GM12878 (cell line): ENCODE results near the gene PCDH1. TPM values are rescaled to one million over a fixed set of nuclear protein-coding genes. Genes with fewer than 3 reads are reported as not detected.
A peak's percentile ranks its signal among the peaks of the same experiment; 100 is the strongest.
"Not testable (repeated sequence)": the region's sequence is repeated elsewhere in the genome, so short reads cannot be mapped to it uniquely, and the experiment has no call there.

Source experiments
- ATAC-seq: fragments of 200-7000 bp; cut with Tn5 transposase; 3 replicates; pipeline ENCODE4 v1.9.1; 2020; ENCODE audit warnings: mild to moderate bottlenecking, moderate library complexity
- BruUV-seq: library from RNA; stranded (reverse); fragments of 400-500 nt; replicated peaks from 2 replicates; lab custom pipeline; 2021; lab: Mats Ljungman, UMichigan
- CTCF ChIA-PET: fragments of 300-600 bp; sonication (Branson Sonifier 250); formaldehyde crosslinking; extraction: SDS; loops from one replicate; lab custom pipeline; 2021; ENCODE audit warnings: inconsistent platforms; lab: Yijun Ruan, JAX
- POLR2A ChIA-PET: fragments of 350-600 bp; formaldehyde crosslinking; extraction: SDS; loops from one replicate; lab custom pipeline; 2021; ENCODE audit warnings: inconsistent platforms; lab: Charles Lee
- RAD21 ChIA-PET: fragments of 300-600 bp; sonication (Branson Sonifier 250); formaldehyde crosslinking; loops from one replicate; lab custom pipeline; 2023; ENCODE audit warnings: antibody characterized with exemption; ENCODE audit not compliant: unreplicated experiment; lab: Charles Lee
- SMC1A ChIA-PET: fragments of 300-600 bp; sonication (Branson Sonifier 250); formaldehyde crosslinking; loops from one replicate; lab custom pipeline; 2023; ENCODE audit not compliant: unreplicated experiment, uncharacterized antibody; lab: Charles Lee
- DNase-seq: peaks from one replicate; pipeline ENCODE4 v3.0.0-alpha.2; 2011; ENCODE audit warnings: low read depth, low spot score
- FAIRE-seq: peaks from 3 replicates; lab custom pipeline; 2011; peaks lifted over from hg19 to GRCh38; lab: Jason Lieb, UNC
- H2AFZ ChIP-seq: 2 replicates; pipeline ENCODE4 v1.6.0; 2011; ENCODE audit warnings: low read depth, low read length, control low read depth; ENCODE audit not compliant: control insufficient read depth
- H3K27ac ChIP-seq: 2 replicates; pipeline ENCODE4 v1.5.1; 2011; ENCODE audit warnings: control low read depth; ENCODE audit not compliant: control insufficient read depth, insufficient read depth
- H3K27me3 ChIP-seq, 2 experiments: replicated peaks in 1 of 2; 2 replicates each; pipeline versions ENCODE4 v1.6.0 to v1.6.1; 2011; ENCODE audit warnings: low read length in 1 of 2; ENCODE audit not compliant: control insufficient read depth in 2 of 2, insufficient read depth in 2 of 2
- H3K36me3 ChIP-seq, 2 experiments: 2 replicates each; pipeline ENCODE4 v1.5.1; 2011; ENCODE audit warnings: low read length in 1 of 2; ENCODE audit not compliant: control insufficient read depth in 2 of 2, insufficient read depth in 2 of 2
- H3K4me1 ChIP-seq: 2 replicates; pipeline ENCODE4 v1.6.1; 2011; ENCODE audit warnings: mild to moderate bottlenecking, low read length, moderate library complexity, mixed read lengths; ENCODE audit not compliant: control insufficient read depth, insufficient read depth
- H3K4me2 ChIP-seq: 2 replicates; pipeline ENCODE4 v1.6.0; 2011; ENCODE audit warnings: control low read depth; ENCODE audit not compliant: control insufficient read depth, insufficient read depth
- H3K4me3 ChIP-seq: fragments of 200-600 bp; sonication (generic); 2 replicates; pipeline ENCODE4 v1.5.1; 2016
- H3K79me2 ChIP-seq: 2 replicates; pipeline ENCODE4 v1.6.0; 2011; ENCODE audit warnings: low read length; ENCODE audit not compliant: control insufficient read depth, insufficient read depth
- H3K9ac ChIP-seq: 2 replicates; pipeline ENCODE4 v1.8.0; 2011; ENCODE audit warnings: low read length, control low read depth, mixed read lengths; ENCODE audit not compliant: control insufficient read depth, insufficient read depth
- H3K9me3 ChIP-seq: replicated peaks from 3 replicates; pipeline ENCODE4 v1.5.1; 2011; ENCODE audit warnings: mild to moderate bottlenecking, low read length; ENCODE audit not compliant: control insufficient read depth, insufficient read depth
- H4K20me1 ChIP-seq: 2 replicates; pipeline ENCODE4 v1.6.0; 2011; ENCODE audit not compliant: control insufficient read depth, insufficient read depth
- BCL3 ChIP-seq: IDR thresholded peaks from 2 replicates; pipeline ENCODE4 v1.6.1; 2011; ENCODE audit warnings: borderline replicate concordance, low read depth, mild to moderate bottlenecking, moderate library complexity, low read length; ENCODE audit not compliant: insufficient read depth, poor library complexity, severe bottlenecking
- BRCA1 ChIP-seq: IDR thresholded peaks from 2 replicates; pipeline ENCODE4 v1.6.1; 2011; ENCODE audit warnings: low read depth, low read length, improper control_type of control experiment
- ELK1 ChIP-seq: IDR thresholded peaks from 2 replicates; pipeline ENCODE4 v1.6.1; 2012; ENCODE audit warnings: low read depth, low read length, improper control_type of control experiment
- MLLT1 ChIP-seq: fragments of 450-650 bp; IDR thresholded peaks from 2 replicates; pipeline ENCODE4 v1.6.1; 2016; ENCODE audit warnings: mild to moderate bottlenecking
- MTA2 ChIP-seq: fragments of 450-650 bp; IDR thresholded peaks from 2 replicates; pipeline ENCODE4 v1.6.1; 2016; ENCODE audit warnings: low read depth, mild to moderate bottlenecking, moderate library complexity
- MYC ChIP-seq: IDR thresholded peaks from 2 replicates; pipeline ENCODE4 v1.6.1; 2011; ENCODE audit warnings: mild to moderate bottlenecking, low read length, moderate library complexity, inconsistent platforms; ENCODE audit not compliant: insufficient read depth, insufficient replicate concordance, insufficient read length, severe bottlenecking
- ZBTB33 ChIP-seq: fragments of 450-650 bp; IDR thresholded peaks from 2 replicates; pipeline ENCODE4 v1.6.1; 2017; ENCODE audit warnings: mild to moderate bottlenecking
- ZSCAN29 ChIP-seq: fragments of 450-650 bp; IDR thresholded peaks from 2 replicates; pipeline ENCODE4 v1.6.1; 2017; ENCODE audit warnings: mild to moderate bottlenecking, moderate library complexity
- WGBS: methylation state at CpG from one replicate; pipeline ENCODE4 v1.1.6; 2016; ENCODE audit warnings: low lambda C conversion rate; ENCODE audit not compliant: insufficient replicate concordance, insufficient coverage; ENCODE audit errors: missing lambda C conversion rate; 5-methylcytosine and 5-hydroxymethylcytosine counted together
- in situ Hi-C: fragments of 300-500 bp; cut with MboI; formaldehyde crosslinking; loops from 9 replicates; pipeline ENCODE4 v1.14.3; 2018; ENCODE audit warnings: mixed read lengths
- intact Hi-C: fragments of 100-400 bp; cut with micrococcal nuclease; formaldehyde crosslinking; loops from one replicate; pipeline ENCODE4 v1.14.2; 2022; ENCODE audit not compliant: unreplicated experiment
- polyA plus RNA-seq, 11 experiments: library from polyadenylated mRNA; depleted of rRNA in 4 of 11; unstranded in 6 of 11; stranded (reverse) in 5 of 11; fragments of >200 nt; fragmentation: Nextera tagmentation in 4 of 11; fragmentation: Illumina TruSeq in 1 of 11; extraction: Ambion mirVana in 4 of 11; extraction: Trizol in 1 of 11; gene quantifications; 1 replicate in 1 of 11; 2 replicates in 10 of 11; pipeline versions ENCODE4 v1.2.1 to v1.2.3, GENCODE V29; 2011 to 2016; ENCODE audit warnings: inconsistent platforms in 2 of 11, missing spikeins in 2 of 11, low read depth in 1 of 11
- total RNA-seq, 4 experiments: library from RNA; depleted of rRNA in 3 of 4; stranded (reverse); fragments of >200 nt in 3 of 4; fragmentation: Illumina TruSeq in 1 of 4; extraction: Trizol in 1 of 4; gene quantifications; 2 replicates each; pipeline versions ENCODE4 v1.2.1 to v1.2.3, GENCODE V29; 2013 to 2021

PCDH1 gene
- total and polyA plus RNA-seq, 10 of the 15 experiments (the other 5 are each of a cell fraction or from before 2014, with no cell fraction given), result 0.07 to 0.36 (median 0.16) TPM; not detected in 7

GRCh38 chr5:141922827-141923447, 44.7 kb upstream of the PCDH1 start:
- DNase-seq, H4K20me1 ChIP-seq, in situ Hi-C loops, H3K27me3 ChIP-seq, H3K36me3 ChIP-seq, H3K9me3 ChIP-seq, FAIRE-seq, H3K4me1 ChIP-seq: not testable (repeated sequence)
- CTCF ChIA-PET, result interaction anchor here (0.6 to 4.2 kb wide), 18 partner anchors 9 to 424 kb away, joined by 3 to 39 read pairs (median 3); partner anchors contain the start of genes HDAC3, RELL2 and RNF14
- RAD21 ChIA-PET, result interaction anchor here (0.7 to 2.7 kb wide), 10 partner anchors 8 to 331 kb away, joined by 3 to 14 read pairs (median 6); partner anchors contain the start of gene RNF14
- SMC1A ChIA-PET, result interaction anchor here (0.6 to 4.1 kb wide), 9 partner anchors 9 to 239 kb away, joined by 3 to 26 read pairs (median 3); partner anchors contain the start of gene RNF14
- peak; percentile 32 for ATAC-seq
- TSS peak; percentile 99 for BruUV-seq
- peak overlapping the region; percentile 92 for H3K9ac ChIP-seq
- POLR2A ChIA-PET, result interaction anchor here (0.5 to 1.9 kb wide), 11 partner anchors 11 to 433 kb away, joined by 3 to 22 read pairs (median 5); partner anchors contain the start of genes FCHSD1, HDAC3, RELL2 and RNF14
- peak overlapping the region; percentile 90 for H3K27ac ChIP-seq
- 48% methylated on average over 28 of the region's 28 CpGs for WGBS
- peak overlapping the region; percentile 93 for H2AFZ ChIP-seq
- peaks cover 11% of the 10 kb centered on the region for H3K79me2 ChIP-seq
- H3K4me2 ChIP-seq, result peak overlapping the region; percentile 83
- peak; percentile 86 for TF ChIP-seq MLLT1
- TF ChIP-seq MTA2, result peak; percentile 39; the same call in 1 of the 2 replicates
- intact Hi-C loops, result loop anchor here (2.0 kb wide), 1 partner anchor 46 kb away; the partner anchor contains the start of gene RNF14
- H3K4me3 ChIP-seq, result peak overlapping the region; percentile 94

DNA sequence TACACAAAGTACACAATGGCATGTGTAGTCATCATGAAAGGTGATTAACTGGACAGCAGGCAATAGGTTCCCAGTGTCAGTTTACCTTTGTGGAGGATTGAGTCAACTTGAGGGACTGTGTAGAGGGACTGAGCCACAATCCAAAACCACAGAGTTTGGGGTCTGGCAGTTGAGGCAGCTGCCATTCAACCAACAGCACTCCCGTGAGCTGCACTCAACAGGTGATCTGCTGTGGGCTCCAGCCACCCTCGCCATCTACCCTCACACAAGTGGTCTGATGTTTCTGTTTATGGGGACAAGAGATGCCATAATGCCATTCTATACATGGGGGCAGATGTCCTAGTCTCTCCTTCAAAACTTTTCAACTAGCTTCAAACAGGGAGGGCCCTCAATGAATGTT, 42.6 kb upstream of the PCDH1 start:
- FAIRE-seq (no peak), ATAC-seq (no peak), DNase-seq (no peak)
- Histone ChIP-seq H3K4me3 (no peak overlapping the region), H3K27me3 (no peaks in the 10 kb centered on the region), H3K9me3 (no peaks in the 10 kb centered on the region), H3K79me2 (peaks cover 11% of the 10 kb centered on the region), H3K9ac (no peak overlapping the region), H3K4me2 (no peak overlapping the region), H4K20me1 (no peaks in the 10 kb centered on the region), H3K36me3 (no peaks in the 10 kb centered on the region), H3K27ac (no peak overlapping the region), H3K4me1 (peaks cover 17% of the 10 kb centered on the region), H2AFZ (no peak overlapping the region)
- ChIA-PET CTCF (interaction anchor here (0.6 to 4.2 kb wide), 2 partner anchors 40 to 41 kb away, joined by 3 to 39 read pairs; no protein-coding TSS in a partner anchor), POLR2A (interaction anchor here (0.7 kb wide), 1 partner anchor 40 kb away, joined by 3 read pairs; no protein-coding TSS in a partner anchor), SMC1A (interaction anchor here (4.1 kb wide), 1 partner anchor 40 kb away, joined by 26 read pairs; no protein-coding TSS in a partner anchor), RAD21 (no interaction called here)
- intact Hi-C loops (no loop called here), in situ Hi-C loops (no loop called here)
- BruUV-seq, result no TSS peak
- WGBS, result 28% methylated on average over 2 of the region's 2 CpGs
- TF ChIP-seq ELK1, result no peak
- no peak for TF ChIP-seq BCL3
- TF ChIP-seq ZBTB33, result no peak
- no peak for TF ChIP-seq BRCA1
- no peak for TF ChIP-seq ZSCAN29
- TF ChIP-seq MYC, result no peak
